Fibroblast of mammary gland (primary cell): ENCODE measurements around the gene EED.

ENCODE experiments used
- DNase-seq: peaks from one replicate; pipeline ENCODE4 v3.0.0-alpha.2; 2010; ENCODE audit warnings: low read depth
- H3K4me3 ChIP-seq: 2 replicates; pipeline ENCODE4 v1.5.1; 2011; ENCODE audit warnings: low read depth, mild to moderate bottlenecking, low read length, moderate library complexity; ENCODE audit not compliant: control insufficient read depth
- CTCF ChIP-seq: conservative IDR thresholded peaks from 2 replicates; pipeline ENCODE4 v1.5.1; 2011; ENCODE audit warnings: low read depth, low read length, inconsistent platforms; ENCODE audit not compliant: control insufficient read depth, insufficient read depth

EED gene

GRCh38 chr11:86313793-86314192 lies 69.2 kb downstream of the EED start:
- H3K4me3 ChIP-seq = no peak overlapping the region
- no peak for DNase-seq
- TF ChIP-seq CTCF = no peak

- no peak overlapping the region for H3K4me3 ChIP-seq
- TF ChIP-seq CTCF = no peak
- no peak for DNase-seq
Observed at GRCh38 chr11:86314636-86315035, 70.1 kb downstream of the EED start.
